Dedifferentiated amniotic fluid mesenchymal stem cell (primary cell): Measurements from ENCODE around the gene CCDC148.

ENCODE experiments used
- DNase-seq: peaks from one replicate; pipeline ENCODE4 v3.0.0-alpha.2; 2016; ENCODE audit errors: extremely low spot score

CCDC148 gene

DNA sequence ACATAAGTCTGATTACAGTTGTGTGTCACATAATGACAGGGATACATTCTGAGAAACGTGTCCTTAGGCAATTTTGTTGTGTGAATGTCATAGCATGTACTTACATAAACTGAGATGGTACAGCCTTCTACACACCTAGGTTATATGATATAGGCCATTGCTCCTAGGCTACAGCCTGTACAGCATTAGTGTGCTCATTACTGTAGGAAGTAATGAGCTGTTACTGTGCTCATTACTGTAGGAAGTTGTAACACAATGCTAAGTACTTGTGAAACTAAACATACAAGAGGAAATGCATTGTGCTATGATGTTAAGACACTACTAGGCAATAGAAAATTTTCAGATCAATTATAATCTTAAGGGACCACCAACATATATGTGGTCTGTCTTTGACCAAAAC lies 282.1 kb downstream of the CCDC148 start:
- DNase-seq = no peak

DNA sequence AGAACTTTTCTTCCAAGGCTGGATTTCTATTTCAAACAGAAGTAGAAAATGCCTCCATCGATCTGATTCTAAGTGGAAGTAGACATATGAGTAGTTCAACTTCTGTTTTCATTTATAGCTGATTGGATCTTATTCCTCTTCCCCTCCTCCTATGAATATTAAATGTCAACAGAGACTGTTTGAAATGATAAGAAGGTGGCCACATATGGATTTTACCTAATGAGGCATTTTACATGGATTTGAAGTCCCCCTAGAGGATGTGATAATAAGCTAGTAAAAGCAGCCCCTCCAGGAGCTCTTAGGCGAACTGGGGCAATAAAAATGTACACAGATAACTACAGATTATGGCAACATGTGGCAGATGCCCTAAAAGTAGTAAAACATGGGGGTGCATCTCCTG lies 283.8 kb downstream of the CCDC148 start:
- DNase-seq = no peak

DNA sequence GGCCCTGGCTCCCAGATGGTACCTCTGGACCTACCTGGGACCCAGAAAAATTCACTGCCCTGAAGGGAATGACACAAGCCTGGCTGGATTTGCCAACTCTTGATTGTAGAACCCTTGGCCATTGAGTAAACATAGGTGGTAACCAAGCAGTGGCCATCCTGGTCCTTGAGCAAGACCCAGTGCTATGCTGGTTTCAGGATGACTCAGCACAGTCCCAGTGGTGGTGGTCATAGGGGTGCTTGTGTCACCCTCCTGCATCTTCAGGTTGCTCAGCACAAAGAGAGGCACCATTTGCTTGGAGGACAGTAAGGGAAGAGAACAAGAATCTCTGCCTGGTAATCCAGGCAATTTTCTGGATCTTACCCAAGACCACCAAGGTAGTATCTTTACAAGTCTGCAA lies 302.0 kb downstream of the CCDC148 start:
- no peak for DNase-seq

DNA sequence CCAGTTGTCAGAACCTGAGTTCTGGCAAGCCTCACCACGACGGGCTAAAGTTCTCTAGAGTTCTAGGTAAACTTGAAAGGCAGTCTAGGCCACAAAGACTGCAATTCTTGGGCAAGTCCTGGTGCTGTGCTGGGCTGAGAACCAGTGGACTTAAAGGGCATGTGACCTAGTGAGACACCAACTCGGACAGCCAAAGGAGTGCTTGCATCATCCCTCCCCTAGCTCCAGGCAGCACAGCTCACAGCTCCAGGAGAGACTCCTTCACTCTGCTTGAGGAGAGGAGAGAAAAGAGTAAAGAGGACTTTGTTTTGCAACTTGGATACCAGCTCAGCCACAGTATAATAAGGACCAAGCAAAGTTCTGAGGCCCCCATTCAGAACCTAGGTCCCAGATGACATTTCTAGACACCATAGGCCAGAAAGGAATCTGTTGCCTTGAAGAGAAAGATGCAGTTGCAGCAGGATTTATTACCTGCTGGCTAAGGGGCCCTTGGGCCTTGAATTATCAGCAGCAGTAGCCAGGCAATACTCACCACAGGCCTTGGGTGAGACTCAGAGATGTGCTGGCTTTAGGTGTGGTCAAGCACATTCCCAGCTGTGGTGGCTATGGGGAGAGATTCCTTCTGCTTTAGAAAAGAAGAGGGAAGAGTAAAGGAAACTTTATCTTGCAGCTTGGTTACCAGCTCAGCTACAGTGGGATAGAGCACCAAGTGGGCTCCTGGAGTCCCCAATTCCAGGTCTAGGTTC lies 303.1 kb downstream of the CCDC148 start:
- DNase-seq = no peak

DNA sequence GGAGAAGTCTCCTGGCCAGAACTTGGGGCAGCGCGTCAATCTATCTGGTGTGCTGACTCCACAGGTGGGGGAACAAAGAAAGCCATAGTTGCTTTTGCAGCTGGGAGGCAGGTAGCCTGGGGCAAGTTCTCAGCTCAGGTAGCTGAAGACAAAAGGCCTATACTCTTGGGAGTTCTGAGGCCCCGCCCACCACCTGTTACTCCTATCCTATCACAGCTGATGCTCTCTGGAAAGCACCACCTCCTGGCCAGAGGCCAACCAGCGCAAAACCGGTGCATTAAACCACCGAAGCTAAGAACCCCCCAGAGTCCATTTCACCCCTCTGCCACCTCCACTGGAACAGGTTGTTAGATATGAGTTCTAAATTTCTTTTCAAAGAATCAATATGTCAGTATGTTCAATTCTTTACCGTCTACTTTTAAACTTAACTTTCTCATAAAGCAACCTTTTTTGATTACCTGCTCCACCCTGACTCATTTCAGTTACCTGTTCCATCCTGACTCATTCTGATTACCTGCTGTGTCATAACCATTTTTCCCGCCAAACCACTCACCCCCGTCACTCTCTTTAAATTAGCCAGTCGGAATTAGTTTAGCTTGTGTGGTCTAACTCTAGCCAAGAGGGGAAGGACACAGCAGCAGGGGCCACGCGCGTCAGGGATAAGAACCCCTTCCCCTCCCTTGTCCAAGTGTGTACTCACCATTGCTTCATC lies 311.5 kb downstream of the CCDC148 start:
- DNase-seq = no peak

DNA sequence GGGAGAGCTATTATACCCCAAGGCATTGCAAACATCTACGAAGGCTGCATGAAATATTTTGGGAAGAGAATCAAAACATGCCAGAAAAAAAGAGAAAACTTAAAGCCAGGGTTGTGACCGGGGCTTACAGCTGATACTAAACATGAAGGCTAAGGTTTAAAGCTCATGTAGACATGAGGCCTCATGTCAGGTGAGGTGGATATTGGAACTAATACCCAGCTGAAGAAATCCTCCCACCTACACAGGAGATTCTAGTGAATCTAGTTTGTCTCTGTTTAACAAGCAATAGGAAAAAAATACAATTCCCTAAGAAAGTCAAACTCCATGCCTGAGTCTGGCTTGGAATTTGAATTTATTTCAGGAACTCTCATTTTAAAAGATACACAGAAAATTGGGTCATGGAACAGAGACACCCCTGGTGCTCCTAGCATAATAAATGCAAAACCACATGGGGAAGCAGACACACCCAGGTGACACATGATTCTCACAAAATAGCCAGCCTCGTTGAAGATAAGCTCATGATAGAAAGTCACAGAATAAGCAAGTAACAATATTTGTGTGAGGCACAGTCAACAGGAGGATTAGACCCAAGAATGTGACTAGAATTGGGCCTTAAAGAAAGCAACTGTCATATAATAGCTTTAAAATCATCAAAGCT lies 312.7 kb downstream of the CCDC148 start:
- no peak for DNase-seq

DNA sequence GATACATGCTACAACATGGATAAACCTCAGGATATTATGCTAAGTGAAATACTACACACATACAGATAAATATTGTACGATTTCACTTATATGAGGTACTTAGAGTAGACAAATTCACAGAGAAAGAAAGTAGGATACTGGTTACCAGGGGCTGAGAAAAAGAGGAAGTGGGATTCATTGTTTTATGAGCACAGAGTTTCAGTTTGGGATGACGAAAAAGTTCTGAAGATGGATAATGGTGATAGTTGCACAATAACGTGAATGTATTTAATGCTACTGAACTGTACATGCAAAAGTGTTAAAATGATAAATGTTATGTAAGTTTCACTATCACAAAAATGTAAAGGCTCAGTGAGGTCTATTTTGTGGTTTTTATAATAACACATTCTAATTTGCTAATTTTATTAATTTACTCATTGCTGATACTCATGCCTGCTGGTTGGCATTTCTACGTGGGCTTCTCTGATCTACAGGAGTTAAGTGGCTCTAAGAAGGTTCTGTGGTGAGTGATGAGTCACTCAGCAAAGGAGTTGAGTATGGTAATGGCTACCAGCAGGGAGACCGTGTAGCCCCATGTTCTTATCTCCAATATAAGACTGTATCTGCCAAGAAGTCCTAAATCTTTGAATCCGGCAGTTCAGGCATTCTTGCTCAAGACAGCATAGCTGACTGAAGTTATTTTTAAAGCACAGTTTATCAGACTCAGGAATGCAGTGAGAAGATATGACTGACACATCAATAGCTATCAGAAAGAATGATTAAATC lies 313.8 kb downstream of the CCDC148 start:
- no peak for DNase-seq

DNA sequence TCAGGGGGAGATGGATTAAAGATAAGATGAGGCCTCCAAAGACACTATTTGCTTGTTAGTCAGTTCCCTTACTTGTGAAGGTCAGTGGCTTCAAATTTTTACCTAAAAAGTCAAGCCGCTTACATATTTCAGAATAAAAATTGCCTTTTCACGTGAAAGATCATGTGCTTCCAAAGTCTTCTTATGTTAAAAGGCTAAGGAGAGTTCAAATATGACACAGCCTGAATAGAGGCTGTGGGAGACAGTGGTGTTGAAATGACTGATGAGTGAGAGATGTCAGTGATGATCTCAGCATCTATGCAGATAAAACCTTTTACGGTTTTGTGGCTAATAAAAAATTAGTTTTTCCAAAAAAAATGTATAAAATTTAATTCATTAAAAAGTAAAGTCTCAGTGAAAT lies 314.4 kb downstream of the CCDC148 start:
- DNase-seq = no peak

DNA sequence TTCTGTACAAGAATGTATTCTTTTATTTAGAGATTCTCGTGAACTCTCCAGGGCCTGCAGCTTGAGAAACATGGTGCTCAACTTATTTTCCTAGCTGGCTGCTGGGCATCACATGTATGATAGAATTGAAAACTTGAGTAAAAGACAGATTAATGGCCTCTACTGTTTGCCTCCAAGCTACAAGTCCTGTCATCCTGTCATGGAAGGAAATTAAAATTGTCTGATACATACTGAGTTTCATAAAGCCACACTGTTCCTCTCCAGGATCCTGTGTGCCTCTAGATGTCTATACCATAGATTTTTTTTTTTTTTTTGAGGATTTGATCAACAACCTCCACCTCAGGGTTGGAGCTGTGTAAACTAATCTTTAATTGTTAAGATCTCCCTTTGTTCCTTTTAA lies 316.4 kb downstream of the CCDC148 start:
- no peak for DNase-seq

DNA sequence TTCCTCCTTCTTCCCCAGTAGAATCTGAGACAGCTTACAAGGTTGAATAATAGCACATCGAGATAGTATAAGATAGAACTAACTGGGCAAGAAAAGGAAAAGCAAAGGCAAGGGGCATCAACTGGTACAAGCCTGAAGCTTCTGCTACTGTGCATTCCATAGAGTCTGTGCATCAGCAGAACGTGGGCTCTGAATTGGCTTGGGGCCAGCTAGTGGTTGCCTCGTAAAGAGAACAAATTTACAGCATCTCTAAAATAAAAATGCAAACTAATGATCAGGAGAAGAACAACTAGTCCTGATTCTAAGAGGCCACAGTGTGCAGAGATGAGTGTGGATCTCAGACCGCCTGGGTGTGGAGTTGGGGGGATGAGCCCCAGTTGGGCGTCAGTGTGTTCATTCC lies 318.3 kb downstream of the CCDC148 start:
- no peak for DNase-seq

DNA sequence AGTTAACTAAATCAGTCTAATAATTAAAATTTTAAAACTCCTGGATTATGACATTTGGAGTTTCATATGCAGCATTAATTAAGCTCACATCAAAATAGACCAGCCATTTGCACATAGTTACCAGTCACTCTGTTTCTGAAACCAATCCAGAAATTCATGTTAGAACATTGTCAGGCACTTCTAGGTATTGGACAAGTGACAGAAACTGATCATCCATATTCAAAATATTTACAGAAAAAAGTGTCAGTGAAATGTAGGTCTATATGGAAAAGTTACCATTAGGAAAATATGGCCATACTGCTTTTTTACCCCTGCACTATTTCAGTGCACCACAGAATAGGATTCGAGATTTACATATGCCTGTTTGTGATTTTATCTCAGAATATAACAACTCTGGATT lies 321.5 kb downstream of the CCDC148 start:
- no peak for DNase-seq

DNA sequence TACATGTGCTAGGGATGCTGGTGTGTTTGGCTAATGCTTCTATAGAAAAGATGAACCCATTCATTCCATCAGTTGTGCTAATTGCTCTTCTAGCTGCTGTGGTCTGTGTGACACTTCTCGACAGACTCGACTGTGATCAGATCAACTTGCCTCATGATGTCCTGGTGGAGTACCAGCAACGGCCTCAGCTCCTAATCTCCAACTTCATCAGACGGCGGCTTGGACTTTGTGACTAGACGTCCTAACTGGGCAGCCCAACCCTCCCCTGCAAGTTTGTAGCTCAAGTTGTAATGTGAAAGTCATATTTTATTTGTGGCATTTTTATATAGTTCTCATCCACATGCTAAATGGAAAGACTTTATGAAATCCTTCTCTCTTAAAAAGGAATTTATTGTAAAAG lies 321.9 kb downstream of the CCDC148 start:
- no peak for DNase-seq

DNA sequence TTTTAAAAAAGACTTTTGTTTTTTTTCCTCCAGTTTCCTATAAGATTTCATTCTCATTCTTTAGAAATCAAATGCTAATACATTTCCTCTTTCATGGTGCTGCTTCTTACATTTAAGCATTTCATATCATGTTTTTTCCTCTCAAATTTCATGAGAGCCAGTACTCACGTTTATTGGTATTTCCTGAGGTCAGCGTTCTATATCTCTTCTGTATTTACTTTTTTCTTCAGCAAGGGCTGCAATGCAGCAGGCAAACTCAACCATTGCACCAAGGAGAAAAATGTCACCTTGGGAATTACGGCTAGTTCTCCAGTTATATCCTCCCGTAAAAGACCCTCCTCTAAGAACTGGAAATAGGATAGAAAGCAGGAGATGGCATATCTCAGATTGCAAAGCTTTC lies 322.5 kb downstream of the CCDC148 start:
- no peak for DNase-seq

DNA sequence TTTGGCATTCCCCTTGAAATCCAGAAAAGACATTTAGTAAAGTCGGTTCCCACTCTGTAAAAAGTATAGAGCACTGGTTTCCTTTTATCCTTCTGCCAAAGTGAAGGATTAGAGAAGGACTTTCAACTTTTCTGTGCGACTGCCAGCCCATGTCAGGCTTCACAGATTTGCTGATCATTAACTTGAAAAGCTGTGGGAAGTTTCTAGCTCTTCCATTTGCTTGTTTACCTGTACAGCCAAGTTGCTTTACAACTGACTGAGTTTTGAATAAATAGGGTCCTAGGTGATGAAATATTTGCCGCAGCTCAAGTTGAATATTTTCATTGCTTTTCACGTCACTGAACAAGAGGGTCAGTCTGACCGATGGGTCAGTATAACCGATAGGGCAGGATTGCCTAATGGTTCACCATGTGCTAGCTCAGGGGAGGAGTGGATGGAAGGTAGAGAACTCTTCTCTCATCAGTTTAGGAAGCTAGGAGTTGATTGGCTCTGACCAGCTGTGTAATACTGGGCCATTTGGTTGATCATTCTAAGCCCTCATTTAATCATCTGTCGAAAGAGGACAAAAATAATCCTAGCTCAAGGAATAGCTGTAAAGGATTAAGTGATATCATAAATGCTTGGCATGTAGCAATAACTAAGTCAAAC lies 324.5 kb downstream of the CCDC148 start:
- no peak for DNase-seq

DNA sequence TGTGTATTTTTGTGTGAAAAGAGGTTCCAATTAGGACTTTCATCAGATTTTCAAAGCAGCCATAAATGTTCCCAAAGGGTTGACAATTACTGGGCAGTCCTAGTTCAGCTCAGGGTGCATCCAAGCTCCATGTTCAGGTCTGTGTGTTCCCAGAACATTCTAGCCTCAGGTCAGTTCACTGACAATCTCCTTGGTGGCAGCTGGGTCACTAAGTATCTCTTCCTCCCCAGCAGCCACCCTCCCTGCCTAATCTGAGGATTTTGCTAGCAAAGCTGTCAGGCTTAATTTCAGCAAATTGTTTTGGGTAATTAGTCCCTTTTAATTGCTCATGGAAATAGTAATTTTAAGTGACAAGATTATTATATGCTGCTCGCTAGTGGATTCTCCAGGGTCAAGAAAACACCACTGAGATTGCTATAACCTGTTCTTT lies 325.1 kb downstream of the CCDC148 start:
- no peak for DNase-seq

DNA sequence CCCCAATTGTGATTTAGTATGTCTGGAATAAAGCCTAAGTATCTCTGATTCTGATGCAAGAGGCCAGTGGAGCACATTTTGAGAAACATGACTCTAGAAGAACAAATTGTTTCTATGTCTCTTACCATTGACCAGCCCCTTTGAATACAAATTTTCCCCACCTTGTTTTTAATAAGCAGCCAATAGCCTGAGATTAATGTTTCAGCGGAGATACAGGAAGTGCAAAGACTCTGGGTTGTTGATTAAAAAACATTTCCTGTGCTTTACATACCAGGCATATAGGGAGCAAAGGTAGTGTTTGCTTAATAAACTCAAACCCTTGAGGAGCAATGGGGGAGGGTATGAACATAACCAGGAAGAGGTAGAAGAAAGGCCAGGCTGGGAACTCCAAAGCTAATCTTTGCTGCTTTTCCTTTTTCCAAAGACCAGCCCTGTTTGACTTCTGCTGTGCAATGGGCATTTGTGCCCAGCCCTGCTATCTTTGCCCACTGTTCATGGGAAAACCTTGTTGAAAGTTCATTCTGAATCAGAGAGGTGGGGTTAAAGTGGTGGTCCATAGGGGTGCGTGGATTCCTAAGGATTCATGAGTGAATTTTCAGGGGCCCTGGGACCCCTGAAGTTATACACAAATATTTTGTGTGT lies 325.6 kb downstream of the CCDC148 start:
- no peak for DNase-seq

DNA sequence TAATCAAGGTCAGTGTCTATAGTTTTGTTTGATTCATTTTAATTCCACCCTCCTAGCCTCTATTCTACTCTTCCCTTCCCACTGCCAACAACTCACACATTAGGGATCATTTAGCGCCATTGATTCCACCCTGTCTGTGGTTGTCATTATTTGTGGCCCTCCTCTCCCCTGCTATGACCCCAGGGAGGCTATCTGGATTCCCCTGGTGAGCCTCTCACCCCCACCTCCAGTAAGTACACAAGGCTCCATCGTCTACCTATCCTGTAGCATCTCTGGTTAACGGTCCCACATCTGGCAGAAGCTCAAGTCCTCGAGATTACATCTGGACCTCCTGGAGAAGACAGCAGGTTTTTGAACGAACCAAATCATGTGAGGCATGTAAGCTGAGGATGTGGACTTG lies 327.5 kb downstream of the CCDC148 start:
- DNase-seq = no peak

DNA sequence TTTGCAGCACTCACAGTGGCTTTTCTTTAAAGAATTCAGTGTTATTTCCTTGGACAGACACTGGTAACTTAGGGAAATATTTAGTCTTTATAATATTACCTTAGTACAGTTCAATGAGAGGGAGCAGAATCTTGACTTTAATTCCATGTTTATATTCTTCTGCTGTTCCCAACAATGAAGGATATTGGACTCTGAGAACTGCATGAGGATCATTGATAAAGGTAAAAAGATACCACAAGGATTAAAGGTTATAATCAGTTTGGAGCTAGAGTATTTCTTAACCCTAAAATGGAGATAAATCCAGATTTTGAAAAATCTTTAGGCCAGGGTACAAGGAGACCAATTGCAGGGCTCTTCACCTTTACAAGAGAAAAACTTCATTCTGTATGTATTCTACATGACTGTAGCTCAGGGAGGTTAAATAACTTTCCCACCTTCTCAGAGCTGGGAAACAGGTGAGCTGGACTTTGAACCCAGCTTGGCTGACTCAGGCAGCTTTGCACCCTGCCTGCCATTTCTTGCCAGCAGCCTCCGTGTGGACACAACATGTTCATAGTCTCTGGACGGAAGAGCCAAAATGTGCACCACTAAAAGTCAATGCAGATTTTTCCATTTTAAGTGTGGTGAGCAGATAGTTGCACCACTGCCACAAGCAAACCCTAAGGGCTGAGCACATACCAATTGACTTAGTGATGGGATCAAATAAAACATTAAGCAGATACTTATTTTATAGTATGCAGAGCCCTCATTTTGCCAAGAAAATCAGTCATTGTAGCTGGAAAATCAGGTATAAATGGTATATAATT lies 328.2 kb downstream of the CCDC148 start:
- no peak for DNase-seq

DNA sequence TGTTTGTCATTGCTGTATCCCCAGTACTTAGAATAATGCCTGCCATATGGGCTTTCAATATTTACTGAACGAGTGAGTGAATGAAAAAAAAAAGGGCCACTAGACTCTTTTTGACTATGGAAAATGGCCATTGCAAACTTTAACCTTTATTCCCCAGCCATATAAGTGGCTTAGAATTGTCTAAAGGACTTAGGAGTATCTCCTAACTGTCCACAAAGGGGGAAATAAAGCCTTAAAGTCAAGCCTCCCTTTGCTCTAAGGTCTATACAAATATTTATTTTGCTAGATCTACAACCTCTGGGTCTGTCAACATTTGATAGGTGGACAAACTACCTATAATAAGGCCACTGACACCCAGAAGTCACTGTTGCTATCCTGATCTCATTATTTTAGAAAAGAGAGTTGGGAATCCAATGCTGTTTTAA lies 329.2 kb downstream of the CCDC148 start:
- no peak for DNase-seq

DNA sequence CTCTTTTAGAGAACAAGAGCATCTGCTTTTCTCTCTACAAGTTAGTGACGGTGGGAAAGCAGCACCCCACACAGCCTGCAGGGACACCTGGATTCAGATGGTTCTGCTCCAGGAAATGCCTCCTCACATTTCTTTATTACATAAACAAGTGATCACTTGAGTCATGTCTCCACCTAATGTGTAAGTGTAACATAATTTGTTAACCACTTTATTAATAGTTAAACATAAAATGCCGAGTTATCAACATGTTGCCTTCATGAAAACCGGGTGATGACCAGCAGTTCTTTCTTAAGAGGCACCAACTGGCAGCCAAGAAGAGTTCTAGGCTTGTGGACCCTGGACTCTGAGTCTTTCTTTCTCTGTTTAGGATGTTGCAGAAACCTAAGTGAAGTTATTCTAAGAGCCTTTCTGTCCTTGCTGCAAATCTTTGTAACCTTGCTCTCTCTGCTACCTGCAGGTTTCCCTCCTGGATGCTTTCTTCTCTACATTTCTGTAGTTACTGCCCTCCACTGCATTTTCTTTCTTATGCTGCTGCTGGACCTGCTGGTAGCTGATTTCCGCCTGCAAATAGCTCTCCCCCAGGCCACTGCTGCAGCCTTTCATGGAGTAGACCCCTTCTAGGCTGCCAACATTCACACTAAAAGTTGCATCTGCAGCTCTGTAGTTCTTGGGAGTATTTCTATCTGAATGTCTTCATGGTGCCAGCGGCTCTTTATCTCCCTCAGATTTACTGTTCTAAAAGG lies 330.6 kb downstream of the CCDC148 start:
- no peak for DNase-seq
